GM21723 (cell line): Measurements from ENCODE around the gene PRAME.
"Not testable (repeated sequence)": the region's sequence is repeated elsewhere in the genome, so short reads cannot be mapped to it uniquely, and the experiment has no call there.

Experiments used
- ATAC-seq: cut with Tn5 transposase; IDR thresholded peaks from one replicate; pipeline ENCODE4 v1.9.1; 2021; ENCODE audit warnings: mild to moderate bottlenecking, moderate library complexity; ENCODE audit not compliant: unreplicated experiment

The PRAME gene

GRCh38 chr22:22553141-22553540, 5.9 kb downstream of the PRAME start:
- no peak for ATAC-seq

- ATAC-seq, result no peak
Observed at GRCh38 chr22:22552630-22553029, 6.4 kb downstream of the PRAME start.

- no peak for ATAC-seq
Observed at GRCh38 chr22:22550789-22551434, 8.2 kb downstream of the PRAME start.

- no peak for ATAC-seq
Observed at GRCh38 chr22:22548910-22549309, 10.2 kb downstream of the PRAME start.

GRCh38 chr22:22548317-22548716, 10.7 kb downstream of the PRAME start:
- ATAC-seq, result no peak

- ATAC-seq, result no peak
Observed at GRCh38 chr22:22547692-22548300, 11.3 kb downstream of the PRAME start.

- no peak for ATAC-seq
Observed at GRCh38 chr22:22547226-22547625, 11.8 kb downstream of the PRAME start.

- no peak for ATAC-seq
Observed at GRCh38 chr22:22546490-22546889, 12.6 kb downstream of the PRAME start.

- ATAC-seq, result no peak
Observed at GRCh38 chr22:22545084-22545483, 14.0 kb downstream of the PRAME start.

- no peak for ATAC-seq
Observed at GRCh38 chr22:22538226-22538989, 20.7 kb downstream of the PRAME start.

- no peak for ATAC-seq
Observed at GRCh38 chr22:22536916-22537315, 22.1 kb downstream of the PRAME start.

- ATAC-seq, result no peak
Observed at GRCh38 chr22:22536515-22536914, 22.6 kb downstream of the PRAME start.

GRCh38 chr22:22535662-22536061, 23.4 kb downstream of the PRAME start:
- no peak for ATAC-seq

GRCh38 chr22:22534604-22535415, 24.3 kb downstream of the PRAME start:
- ATAC-seq, result no peak

GRCh38 chr22:22533863-22534262, 25.2 kb downstream of the PRAME start:
- ATAC-seq, result no peak

- ATAC-seq, result no peak
Observed at GRCh38 chr22:22533417-22533816, 25.6 kb downstream of the PRAME start.

GRCh38 chr22:22532547-22533071, 26.5 kb downstream of the PRAME start:
- ATAC-seq, result not testable (repeated sequence)

GRCh38 chr22:22531770-22532546, 27.1 kb downstream of the PRAME start:
- ATAC-seq, result no peak

- ATAC-seq, result no peak
Observed at GRCh38 chr22:22528780-22529179, 30.3 kb downstream of the PRAME start.

- no peak for ATAC-seq
Observed at GRCh38 chr22:22527312-22527711, 31.8 kb downstream of the PRAME start.
